Testis (tissue), 2 donors: Measurements from ENCODE around the gene PPARG.

ENCODE experiments used
- CTCF ChIP-seq, 3 experiments: fragments of 450-650 bp in 2 of 3; fragments of 200-600 bp in 1 of 3; sonication (generic) in 1 of 3; IDR thresholded peaks; one replicate each; pipeline ENCODE4 v1.5.1; 2016 to 2019; ENCODE audit warnings: antibody characterized with exemption in 3 of 3, mild to moderate bottlenecking in 2 of 3, moderate library complexity in 1 of 3
- POLR2A ChIP-seq: fragments of 450-650 bp; IDR thresholded peaks from one replicate; pipeline ENCODE4 v1.6.1; 2017; ENCODE audit warnings: antibody characterized with exemption, mild to moderate bottlenecking, moderate library complexity

GRCh38 chr3:12473511-12473910 lies 184.6 kb downstream of the PPARG start:
- TF ChIP-seq CTCF (IDR thresholded peaks at IDR 0.05) (no peak), POLR2A (no peak)
